NCI-H1694 treated with DMSO at 0.1 percent for 48 hours (cell line): Measurements from ENCODE around the gene MYRIP.
"Not testable (repeated sequence)": the region's sequence is repeated elsewhere in the genome, so short reads cannot be mapped to it uniquely, and the experiment has no call there.

Source experiments
- DNase-seq: peaks from one replicate; lab custom pipeline; 2025; lab: John Stamatoyannopoulos, UW

Gene MYRIP

DNA sequence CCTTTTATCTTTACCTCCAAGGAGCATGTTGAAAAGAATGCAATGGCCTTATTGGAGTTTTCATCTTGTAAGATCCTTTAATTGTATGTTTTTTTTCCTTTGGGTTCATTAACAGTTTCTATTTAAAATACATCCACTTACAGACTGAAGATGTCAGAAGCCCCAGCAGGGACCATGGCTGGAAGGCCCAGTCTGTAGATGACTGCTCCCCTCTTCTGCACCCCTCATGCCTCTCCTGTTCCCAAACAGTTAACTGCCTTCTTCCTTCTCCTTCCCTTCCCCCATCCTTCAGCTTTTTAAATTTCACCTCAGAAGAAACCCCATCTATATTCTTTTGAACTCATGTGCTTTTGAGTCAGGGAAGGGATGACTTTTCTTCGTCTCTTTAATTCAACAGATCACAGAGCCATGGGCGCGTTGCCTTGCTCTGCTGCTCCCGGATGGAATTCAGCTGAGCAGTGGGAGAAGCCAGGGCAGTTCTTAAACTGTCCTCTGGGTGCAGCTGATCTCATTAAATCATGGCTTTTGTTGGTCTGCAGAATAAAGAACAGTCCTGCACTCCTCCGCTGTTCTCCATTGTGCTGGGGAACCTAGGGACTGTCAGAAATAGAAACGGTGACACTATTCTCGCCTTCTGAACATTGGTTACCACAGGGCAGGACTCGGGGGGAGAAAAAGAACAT, 428.6 kb downstream of the MYRIP start:
- no peak for DNase-seq

DNA sequence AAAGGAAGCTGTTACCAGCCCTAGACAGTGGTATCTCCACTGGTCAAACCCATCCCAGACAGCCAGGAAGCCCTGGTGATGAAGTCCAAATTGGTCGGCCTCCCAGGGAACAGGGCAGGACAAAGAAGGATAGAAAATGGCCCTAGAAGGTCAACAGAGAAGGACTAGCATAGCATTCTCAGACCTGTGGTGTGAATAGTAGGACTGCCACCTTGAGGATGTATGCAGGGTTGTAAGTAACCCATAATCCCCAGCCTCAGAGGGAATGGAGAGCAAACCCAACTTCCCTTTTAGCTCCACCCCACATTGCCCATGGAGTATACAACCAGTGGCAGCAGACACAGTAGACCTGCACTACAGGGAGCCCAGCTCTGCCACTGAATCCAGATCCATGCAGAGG, 431.5 kb downstream of the MYRIP start:
- DNase-seq, result no peak

- DNase-seq, result no peak
Observed at GRCh38 chr3:40242216-40242615, 432.8 kb downstream of the MYRIP start.

DNA sequence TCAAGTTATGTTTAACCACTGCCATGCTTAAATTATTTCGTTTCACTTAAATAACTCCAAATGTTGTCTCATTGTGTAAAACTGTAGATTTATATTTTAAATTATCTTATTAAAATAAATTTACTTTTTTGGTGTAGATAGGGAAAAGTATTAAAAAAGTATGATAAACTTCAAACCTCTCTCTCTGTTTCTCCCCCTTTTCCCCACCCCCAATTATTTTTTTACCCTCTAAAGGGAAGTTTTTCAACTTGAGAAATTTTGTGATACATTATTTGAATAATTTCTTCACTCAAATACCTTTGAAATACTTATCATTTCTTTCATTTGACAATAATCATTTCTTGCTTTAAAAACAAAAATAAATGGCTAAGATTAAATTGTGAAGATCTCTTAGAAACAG, 433.2 kb downstream of the MYRIP start:
- DNase-seq, result no peak

DNA sequence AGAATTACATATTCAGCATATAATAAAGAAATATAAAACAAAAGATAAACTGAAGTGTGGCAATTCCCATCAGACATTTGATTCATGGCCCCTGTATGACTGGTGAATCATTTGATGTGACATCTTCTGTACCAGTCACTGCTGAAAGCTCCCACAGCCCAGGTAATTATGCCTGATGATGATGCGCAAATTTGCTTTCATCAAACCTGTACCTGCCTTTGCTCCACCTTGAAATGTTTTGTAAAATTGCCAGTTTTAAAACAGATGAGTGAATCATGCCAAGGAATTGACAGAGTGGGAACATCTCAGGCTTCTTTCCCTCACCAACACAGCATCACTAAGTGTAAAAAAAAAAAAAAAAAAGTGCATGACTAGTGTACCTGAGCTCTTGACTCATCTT, 433.6 kb downstream of the MYRIP start:
- DNase-seq, result no peak

DNA sequence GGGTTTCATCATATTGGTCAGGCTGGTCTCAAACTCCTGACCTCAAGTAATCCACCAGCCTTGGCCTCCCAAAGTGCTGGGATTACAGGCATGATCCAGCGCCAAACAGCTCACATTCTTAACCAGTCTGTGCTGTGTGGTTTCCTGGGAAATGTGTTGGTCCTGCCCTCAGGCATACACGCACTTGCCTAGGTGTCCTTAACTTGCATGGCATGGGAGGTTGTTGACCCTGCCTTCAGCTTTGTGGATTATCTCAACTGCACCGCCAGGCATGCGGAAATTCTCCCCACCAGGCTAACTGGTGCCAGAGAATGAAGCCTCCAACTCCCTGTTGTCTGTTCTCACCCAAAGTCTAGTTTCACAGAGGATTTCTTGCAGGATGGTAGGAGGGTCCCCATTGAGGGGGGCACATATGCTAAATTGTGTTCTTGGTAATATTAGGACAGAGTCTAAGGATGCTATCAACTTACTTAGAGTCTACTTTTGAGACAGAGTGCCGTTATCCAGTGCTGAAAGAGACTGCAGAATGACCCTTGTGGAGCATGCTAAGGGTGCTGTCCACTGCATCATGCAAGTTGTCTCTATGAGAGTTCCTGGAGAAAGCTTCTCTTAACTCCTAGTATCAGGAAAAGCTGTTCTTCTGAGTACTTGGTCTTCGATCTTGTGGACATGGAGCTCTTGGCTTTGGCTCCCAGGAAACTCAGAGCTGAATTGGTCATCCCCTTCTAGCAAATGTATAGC, 438.5 kb downstream of the MYRIP start:
- DNase-seq, result no peak

GRCh38 chr3:40248591-40248990, 439.2 kb downstream of the MYRIP start:
- no peak for DNase-seq

DNA sequence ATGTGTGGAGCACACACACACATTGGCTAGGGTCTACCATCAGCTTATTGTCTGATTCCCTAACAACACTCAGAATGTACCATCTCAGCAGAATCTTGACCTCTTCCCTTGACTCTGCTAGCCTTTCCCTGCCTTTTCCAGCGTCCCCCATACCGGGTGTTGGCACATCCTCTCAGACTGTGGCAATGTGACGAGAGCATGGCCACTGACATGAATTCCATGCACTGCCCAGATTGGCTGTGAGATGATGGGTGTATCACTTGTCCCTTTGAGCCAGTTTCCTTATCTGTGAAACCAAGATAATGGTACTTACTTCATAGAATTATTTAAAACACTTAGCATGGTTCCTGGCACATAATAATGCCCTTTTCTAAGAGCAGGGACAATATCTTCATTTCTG, 439.8 kb downstream of the MYRIP start:
- no peak for DNase-seq

DNA sequence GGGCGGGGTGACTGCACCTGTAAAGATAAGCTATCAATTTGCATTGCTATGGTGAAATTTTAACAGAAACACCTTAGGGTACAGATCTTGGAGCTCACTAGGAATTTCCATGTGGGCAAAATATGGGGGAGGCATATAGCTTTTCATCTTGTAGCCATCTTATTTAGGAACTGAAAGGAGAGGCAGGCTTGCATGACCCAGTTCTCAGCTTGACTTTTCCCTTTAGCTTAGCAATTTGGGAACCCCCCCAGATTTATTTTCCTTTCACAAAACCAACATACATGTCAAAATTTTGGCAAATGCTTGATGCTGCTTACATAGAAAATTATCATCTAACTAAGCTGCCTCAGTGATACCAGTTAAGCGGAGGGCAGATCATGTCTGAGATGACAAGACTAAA, 445.1 kb downstream of the MYRIP start:
- DNase-seq, result no peak

GRCh38 chr3:40254891-40255290, 445.5 kb downstream of the MYRIP start:
- DNase-seq, result no peak

GRCh38 chr3:40255532-40255931, 446.1 kb downstream of the MYRIP start:
- DNase-seq, result no peak

- DNase-seq, result no peak
Observed at GRCh38 chr3:40258064-40258463, 448.7 kb downstream of the MYRIP start.

- no peak for DNase-seq
Observed at GRCh38 chr3:40258555-40258954, 449.1 kb downstream of the MYRIP start.

DNA sequence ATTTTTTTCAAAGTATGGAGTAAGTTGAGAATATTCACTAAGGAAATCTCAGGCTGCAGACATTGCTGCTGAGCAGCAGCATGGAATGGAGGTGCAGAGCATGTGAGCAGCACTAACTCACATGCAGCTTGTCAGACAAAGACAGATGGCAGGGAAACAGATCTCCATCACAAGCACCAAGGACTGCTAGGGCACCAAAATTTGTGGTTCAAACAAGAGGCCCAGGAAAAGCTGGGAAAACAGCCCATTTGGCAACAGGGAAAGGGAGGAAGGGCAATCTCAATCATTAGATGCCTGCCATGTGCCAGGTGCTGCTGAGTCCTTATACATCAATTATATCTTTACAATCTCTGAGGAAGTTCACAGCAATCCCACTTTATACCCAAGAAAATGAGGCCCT, 452.9 kb downstream of the MYRIP start:
- DNase-seq, result no peak

- no peak for DNase-seq
Observed at GRCh38 chr3:40264451-40264850, 455.0 kb downstream of the MYRIP start.

- DNase-seq, result no peak
Observed at GRCh38 chr3:40265181-40265580, 455.8 kb downstream of the MYRIP start.

DNA sequence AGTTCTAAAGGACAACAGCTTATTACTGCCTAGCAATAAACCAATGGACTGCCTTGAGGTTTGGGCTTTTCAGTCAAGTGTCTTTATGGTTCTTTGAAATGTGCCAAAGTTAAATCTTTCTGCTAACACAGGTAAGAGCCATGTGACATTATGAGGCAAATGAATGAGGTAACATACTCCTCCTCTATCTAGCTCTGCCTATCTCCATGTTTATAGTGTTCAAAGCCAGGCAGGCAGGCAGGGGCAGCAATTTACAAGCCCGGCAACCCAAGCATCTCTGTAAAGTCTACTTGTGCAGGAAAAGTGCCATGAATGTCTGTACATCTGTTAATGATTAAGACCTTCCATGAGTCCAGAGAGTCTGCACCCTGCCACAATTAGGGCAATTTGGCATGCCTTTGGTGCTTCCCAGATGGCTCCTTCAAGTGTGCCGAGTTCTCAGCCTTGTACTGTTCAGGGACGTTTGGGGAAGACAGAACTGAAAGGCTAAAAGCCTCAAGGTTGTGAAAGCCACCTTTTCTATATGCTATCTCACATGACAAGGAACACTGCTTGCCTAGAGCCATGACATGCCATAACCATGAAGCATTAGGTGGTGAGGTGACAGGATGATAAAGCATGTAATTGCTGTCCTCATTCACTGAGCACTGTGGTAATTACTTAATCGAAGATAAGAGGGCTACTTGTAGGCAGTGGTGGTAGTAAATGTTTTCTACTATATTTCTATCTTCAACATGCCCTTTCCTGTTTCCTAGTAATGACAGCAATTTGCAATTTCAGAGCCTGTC, 458.7 kb downstream of the MYRIP start:
- no peak for DNase-seq

GRCh38 chr3:40268802-40269524, 459.6 kb downstream of the MYRIP start:
- no peak for DNase-seq

DNA sequence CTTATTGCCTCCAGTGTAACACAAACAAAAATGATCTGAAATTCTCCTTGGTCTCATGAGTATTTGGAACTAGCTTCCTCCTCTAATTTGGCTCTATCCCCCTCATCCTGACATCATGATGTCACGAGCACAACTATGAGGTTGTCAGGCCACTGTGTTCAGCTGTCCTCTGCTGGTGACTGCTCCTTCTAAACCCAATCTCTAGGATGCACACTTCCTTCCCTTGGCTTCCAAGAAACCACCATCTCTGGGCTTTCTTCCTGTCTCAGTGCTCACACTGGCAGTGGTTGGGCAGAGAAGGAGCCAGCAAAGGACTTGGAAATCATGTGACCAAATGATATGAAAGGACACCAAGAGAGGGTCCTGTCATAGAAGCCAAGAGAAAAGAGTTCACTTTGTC, 469.4 kb downstream of the MYRIP start:
- DNase-seq, result no peak

GRCh38 chr3:40281995-40282394, 472.6 kb downstream of the MYRIP start:
- no peak for DNase-seq

DNA sequence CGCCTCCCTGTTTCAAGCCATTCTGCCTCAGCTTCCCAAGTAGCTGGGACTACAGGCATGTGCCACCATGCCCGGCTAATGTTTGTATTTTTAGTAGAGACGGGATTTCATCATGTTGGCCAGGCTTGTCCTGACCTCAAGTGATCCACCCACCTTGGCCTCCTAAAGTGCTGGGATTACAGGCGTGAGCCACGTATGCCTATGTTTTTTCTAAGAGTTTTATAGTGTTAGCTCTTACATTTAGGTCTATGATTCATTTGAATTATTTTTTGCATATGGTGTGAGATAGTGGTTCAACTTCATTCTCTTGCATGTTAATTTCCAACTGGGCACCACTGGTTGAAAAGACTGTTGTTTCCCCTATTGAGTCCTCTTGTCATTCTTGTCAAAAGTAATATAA, 473.6 kb downstream of the MYRIP start:
- not testable (repeated sequence) for DNase-seq

GRCh38 chr3:40287248-40287647, 477.8 kb downstream of the MYRIP start:
- DNase-seq, result no peak
